Body of pancreas (tissue), 4 donors: Measurements from ENCODE around the gene ATRIP.

Experiments used
- CTCF ChIP-seq, 7 experiments: fragments of 450-650 bp in 4 of 7; fragments of 200-600 bp in 3 of 7; sonication (generic) in 3 of 7; IDR thresholded peaks; one replicate each; pipeline ENCODE4 v1.5.1; 2016 to 2019; ENCODE audit warnings: antibody characterized with exemption in 7 of 7
- POLR2A ChIP-seq, 3 donors: fragments of 450-650 bp; IDR thresholded peaks; one replicate each; pipeline ENCODE4 v1.6.1; 2016; ENCODE audit warnings: antibody characterized with exemption in 3 of 3, mild to moderate bottlenecking in 2 of 3

DNA sequence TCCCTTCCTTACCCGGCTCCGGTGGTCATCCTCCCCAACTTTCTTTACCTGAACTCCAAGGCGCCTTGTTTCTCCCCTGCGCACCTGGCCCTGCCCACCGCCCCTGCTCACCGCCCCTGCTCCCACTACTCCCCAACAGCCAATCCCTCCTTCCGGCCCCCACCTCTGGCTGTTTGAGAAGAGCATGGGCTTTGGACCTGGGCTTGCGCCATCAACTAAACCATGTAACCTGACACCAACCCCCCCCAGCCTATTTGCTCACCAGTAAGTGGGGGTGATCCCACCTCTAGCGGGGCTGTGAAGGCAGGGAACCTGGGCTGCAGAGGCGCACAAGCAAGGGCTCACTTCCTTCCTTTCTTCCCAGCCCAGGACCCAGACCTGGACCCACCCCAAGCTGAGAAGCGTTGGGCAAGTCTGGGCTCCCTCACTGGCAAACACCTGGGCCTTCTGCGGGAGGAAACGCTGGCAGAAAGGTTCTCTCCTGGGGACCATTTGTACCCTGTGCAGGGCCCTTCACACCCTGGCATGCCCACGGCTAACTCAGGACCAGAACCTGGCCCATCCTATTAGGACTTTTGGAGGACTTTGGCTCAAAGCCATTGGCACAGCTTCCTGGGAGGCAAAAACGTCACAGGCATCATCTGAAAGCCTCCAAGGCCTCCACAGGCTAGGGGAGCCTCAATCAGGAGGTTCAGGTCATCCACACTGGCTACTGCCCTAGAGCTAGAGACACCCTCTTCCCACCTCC, 16.4 kb upstream of the ATRIP start, which contains the start of gene PLXNB1:
- TF ChIP-seq CTCF (IDR thresholded peaks at IDR 0.05), result no peak
- peak; percentile 28 to 81 (median 58) for TF ChIP-seq POLR2A (IDR thresholded peaks at IDR 0.05)
